Type B pancreatic cell (in vitro differentiated cells): Measurements from ENCODE around the gene GPI. TPM values are rescaled to one million over a fixed set of nuclear protein-coding genes. Genes with fewer than 3 reads are reported as not detected.

Experiments used
- DNase-seq: peaks from one replicate; pipeline ENCODE4 v3.0.0; 2021; ENCODE audit warnings: mixed read lengths; ENCODE audit not compliant: unreplicated experiment; ENCODE audit errors: extremely low spot score
- H3K27ac Mint-ChIP-seq: 2 replicates; pipeline ENCODE4 v1.8.0; 2021; ENCODE audit warnings: mild to moderate bottlenecking, mixed read lengths
- H3K27me3 Mint-ChIP-seq: 2 replicates; pipeline ENCODE4 v1.8.0; 2021; ENCODE audit warnings: mixed read lengths
- H3K36me3 Mint-ChIP-seq: 2 replicates; pipeline ENCODE4 v1.8.0; 2021; ENCODE audit warnings: mixed read lengths
- H3K4me1 Mint-ChIP-seq: one replicate; pipeline ENCODE4 v1.8.0; 2021; ENCODE audit warnings: mixed read lengths; ENCODE audit not compliant: unreplicated experiment
- H3K4me3 Mint-ChIP-seq: 2 replicates; pipeline ENCODE4 v1.8.0; 2021; ENCODE audit warnings: mild to moderate bottlenecking, mixed read lengths
- H3K9me3 Mint-ChIP-seq: 2 replicates; pipeline ENCODE4 v1.8.0; 2021; ENCODE audit warnings: mixed read lengths
- total RNA-seq: library from RNA; stranded (reverse); gene quantifications from 2 replicates; pipeline ENCODE4 v1.2.1, GENCODE V29; 2021; ENCODE audit warnings: low replicate concordance
- TF ChIP-seq, protein P1 (sequence below): fragments of 200-600 bp; sonication (generic); conservative IDR thresholded peaks from 2 replicates; pipeline ENCODE4 v1.5.0; 2021; ENCODE audit warnings: antibody characterized with exemption, mild to moderate bottlenecking

GPI gene
- total RNA-seq, 1 donor from 2014 or later = 241 TPM

DNA sequence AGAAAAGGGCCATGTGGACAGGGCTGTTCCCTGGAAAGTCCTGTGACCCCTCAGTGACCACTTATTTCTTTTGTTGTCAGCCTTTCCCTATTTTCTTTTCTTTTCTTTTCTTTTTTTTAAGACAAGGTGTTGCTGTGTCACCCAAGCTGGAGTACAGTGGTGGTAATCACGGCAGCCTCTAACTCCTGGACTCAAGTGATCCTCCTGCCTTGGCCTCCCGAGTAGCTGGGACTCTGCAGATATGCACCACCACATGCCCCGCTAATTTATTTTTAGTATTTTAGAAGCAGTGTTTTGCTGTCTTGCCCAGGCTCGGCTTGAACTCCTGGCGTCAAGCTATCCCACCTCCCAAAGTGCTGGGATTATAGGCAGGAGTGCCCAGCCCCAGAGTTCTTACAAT lies 1.1 kb upstream of the GPI start:
- Mint-ChIP-seq H3K36me3 (peaks cover 10% of the 10 kb centered on the region), H3K4me1 (peaks cover 32% of the 10 kb centered on the region), H3K27me3 (no peaks in the 10 kb centered on the region), H3K9me3 (no peaks in the 10 kb centered on the region), H3K27ac (no peak overlapping the region), H3K4me3 (peak overlapping the region; percentile 94)
- DNase-seq = no peak
- TF ChIP-seq, protein P1, sequence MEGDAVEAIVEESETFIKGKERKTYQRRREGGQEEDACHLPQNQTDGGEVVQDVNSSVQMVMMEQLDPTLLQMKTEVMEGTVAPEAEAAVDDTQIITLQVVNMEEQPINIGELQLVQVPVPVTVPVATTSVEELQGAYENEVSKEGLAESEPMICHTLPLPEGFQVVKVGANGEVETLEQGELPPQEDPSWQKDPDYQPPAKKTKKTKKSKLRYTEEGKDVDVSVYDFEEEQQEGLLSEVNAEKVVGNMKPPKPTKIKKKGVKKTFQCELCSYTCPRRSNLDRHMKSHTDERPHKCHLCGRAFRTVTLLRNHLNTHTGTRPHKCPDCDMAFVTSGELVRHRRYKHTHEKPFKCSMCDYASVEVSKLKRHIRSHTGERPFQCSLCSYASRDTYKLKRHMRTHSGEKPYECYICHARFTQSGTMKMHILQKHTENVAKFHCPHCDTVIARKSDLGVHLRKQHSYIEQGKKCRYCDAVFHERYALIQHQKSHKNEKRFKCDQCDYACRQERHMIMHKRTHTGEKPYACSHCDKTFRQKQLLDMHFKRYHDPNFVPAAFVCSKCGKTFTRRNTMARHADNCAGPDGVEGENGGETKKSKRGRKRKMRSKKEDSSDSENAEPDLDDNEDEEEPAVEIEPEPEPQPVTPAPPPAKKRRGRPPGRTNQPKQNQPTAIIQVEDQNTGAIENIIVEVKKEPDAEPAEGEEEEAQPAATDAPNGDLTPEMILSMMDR = no peak

DNA sequence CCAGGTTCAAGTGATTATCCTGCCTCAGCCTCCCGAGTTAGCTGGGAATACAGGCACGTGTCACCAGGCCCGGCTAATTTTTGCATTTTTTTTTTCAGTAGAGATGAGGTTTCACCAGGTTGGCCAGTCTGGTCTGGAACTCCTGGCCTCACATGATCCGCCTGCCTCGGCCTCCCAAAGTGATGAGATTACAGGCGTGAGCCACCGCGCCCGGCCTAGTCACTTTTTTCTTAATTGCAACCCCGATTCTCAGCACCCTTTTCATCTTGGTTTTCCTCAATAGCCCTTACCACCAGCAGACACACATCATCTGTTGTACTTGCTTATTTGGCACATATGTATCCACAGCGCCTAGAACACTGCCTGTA lies 550 bp upstream of the GPI start:
- peaks cover 10% of the 10 kb centered on the region for H3K36me3 Mint-ChIP-seq
- TF ChIP-seq, protein P1 = no peak
- H3K4me3 Mint-ChIP-seq = peak overlapping the region; percentile 94
- DNase-seq = no peak
- no peaks in the 10 kb centered on the region for H3K9me3 Mint-ChIP-seq
- no peaks in the 10 kb centered on the region for H3K27me3 Mint-ChIP-seq
- H3K4me1 Mint-ChIP-seq = peaks cover 28% of the 10 kb centered on the region
- peak overlapping the region; percentile 84 for H3K27ac Mint-ChIP-seq

DNA sequence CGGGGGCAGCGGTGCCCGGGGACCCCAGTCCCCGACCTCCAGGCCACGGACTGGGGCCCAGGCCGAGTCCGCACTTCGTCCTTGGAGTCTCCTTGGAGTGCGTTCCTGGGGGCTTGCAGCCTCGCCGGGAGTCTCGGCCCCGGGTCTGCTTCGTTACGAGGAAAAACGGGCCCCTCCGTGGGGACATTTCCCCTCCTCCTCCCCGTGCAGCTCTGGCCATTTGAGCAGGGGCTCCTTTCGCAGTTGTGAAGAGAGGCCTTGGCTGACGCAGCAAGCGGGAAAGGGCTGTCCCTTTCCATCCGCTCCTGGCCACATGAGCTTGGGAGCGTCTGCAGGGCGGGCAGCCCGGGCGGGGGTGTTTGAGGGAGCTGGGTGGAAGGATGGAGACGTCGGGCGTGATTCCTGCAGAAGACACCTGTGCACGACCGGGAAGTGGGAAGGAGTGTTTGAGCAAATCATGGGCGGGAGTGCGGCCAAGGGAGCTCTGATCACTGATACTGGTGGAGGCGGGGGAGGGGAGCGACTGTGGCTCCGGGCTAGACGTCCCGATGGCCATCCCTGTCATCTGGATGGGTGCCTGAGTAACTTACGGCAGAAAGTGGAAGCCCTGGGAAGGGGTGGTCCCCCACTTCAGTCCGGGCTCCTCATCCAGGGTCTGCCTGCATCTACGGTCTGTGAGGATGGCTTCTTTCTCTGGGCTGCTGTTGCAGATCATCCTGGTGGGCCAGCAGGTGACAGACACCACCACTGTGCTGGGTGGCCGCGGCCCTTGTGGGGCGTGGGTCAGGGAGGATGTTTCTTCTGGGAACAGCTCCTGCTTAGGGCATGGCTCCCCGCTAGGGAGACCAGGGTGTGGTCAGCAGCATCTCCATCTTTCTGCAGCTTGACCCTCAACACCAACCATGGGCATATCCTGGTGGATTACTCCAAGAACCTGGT lies 736 bp downstream of the GPI start:
- Mint-ChIP-seq H3K9me3 (no peaks in the 10 kb centered on the region), H3K27ac (peak overlapping the region; percentile 76), H3K36me3 (peaks cover 13% of the 10 kb centered on the region), H3K4me3 (peak overlapping the region; percentile 97), H3K4me1 (peaks cover 21% of the 10 kb centered on the region), H3K27me3 (no peaks in the 10 kb centered on the region)
- TF ChIP-seq, protein P1 = no peak
- DNase-seq = no peak

DNA sequence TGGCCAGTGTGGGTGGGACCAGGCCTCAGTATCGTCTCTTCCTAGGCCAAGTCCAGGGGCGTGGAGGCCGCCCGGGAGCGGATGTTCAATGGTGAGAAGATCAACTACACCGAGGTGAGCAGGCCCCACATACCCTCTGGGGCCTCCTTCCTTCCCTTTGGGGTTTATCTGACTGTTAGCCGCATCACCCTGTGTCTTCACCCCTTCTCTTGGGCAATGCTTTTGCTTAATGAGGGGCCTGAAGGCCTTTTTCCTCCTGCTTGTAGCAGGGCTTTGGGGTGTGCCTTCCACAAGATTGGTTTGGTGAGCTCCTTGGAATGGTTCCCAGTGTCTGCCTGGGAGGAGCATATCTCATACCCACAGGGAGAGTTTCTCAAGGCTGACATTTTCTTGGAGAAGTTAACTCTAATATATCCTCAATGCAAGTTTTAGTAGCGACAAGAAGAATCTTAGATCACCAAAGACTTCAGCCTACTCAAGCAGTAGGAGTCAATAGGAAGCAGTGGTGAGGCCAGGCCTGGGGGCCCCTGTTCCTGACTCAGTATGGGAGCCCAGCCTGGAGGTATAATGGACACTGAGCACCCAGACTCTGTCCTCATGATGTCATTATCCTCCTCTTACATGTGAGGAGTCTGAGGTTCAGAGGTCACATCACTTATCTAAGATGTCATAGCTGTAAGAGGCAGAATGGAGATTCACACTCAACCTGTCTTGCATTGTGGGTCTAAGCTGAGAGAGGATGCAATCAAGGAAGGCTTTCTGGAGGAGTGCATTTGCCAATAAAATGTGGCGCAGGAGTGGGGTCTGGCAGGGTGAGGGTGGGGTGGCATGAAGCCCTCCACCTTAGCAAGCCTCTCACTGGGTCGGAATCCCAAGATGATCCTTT lies 2.0 kb downstream of the GPI start:
- peaks cover 20% of the 10 kb centered on the region for H3K36me3 Mint-ChIP-seq
- TF ChIP-seq, protein P1 = no peak
- H3K9me3 Mint-ChIP-seq = no peaks in the 10 kb centered on the region
- peak overlapping the region; percentile 13 for H3K27ac Mint-ChIP-seq
- H3K27me3 Mint-ChIP-seq = no peaks in the 10 kb centered on the region
- no peak for DNase-seq
- H3K4me3 Mint-ChIP-seq = peak overlapping the region; percentile 81
- H3K4me1 Mint-ChIP-seq = peaks cover 21% of the 10 kb centered on the region

DNA sequence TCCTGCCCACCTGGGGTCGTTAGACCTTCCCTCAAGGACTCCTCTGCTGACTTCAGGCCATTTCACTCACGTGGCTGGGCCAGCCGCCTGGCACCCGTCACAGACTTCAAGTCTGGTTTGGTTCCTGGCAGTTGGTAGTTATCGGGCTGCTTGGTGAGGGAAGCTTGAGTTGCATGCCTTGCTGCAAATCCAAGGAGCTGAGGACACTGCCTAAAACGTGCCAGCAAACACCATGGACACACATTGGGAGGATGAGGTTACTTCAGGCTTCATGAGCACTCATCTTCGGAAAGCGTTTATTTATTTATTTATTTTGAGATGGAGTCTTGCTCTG lies 2.6 kb downstream of the GPI start:
- no peak overlapping the region for H3K4me3 Mint-ChIP-seq
- peaks cover 20% of the 10 kb centered on the region for H3K36me3 Mint-ChIP-seq
- H3K27ac Mint-ChIP-seq = no peak overlapping the region
- DNase-seq = no peak
- H3K4me1 Mint-ChIP-seq = peaks cover 20% of the 10 kb centered on the region
- TF ChIP-seq, protein P1 = no peak
- H3K9me3 Mint-ChIP-seq = no peaks in the 10 kb centered on the region
- H3K27me3 Mint-ChIP-seq = no peaks in the 10 kb centered on the region
